Adipose tissue (tissue), 3 donors: ENCODE data around the gene NLN. TPM values are rescaled to one million over a fixed set of nuclear protein-coding genes. Genes with fewer than 3 reads are reported as not detected.

Experiments
- H3K27ac ChIP-seq: one replicate; pipeline ENCODE4 v1.5.1; 2013; ENCODE audit warnings: low read depth, low read length
- WGBS, 3 donors: extraction: QIAGEN DNeasy Blood & Tissue Kit; methylation state at CpG; one replicate each; pipeline ENCODE4 v1.1.7; 2013; 5-methylcytosine and 5-hydroxymethylcytosine counted together
- polyA plus RNA-seq, 3 donors: library from polyadenylated mRNA; stranded (reverse); fragments of 200-250 nt; gene quantifications; one replicate each; pipeline ENCODE4 v1.2.3, GENCODE V29; 2013
- donor health status: healthy with polysubstance abuse.
- donor health status: Bipolar disorder and iron deficiency.
- donor health status: healthy.

NLN gene
- polyA plus RNA-seq, 3 donors = 4.5 to 5.8 (median 5.1) TPM

DNA sequence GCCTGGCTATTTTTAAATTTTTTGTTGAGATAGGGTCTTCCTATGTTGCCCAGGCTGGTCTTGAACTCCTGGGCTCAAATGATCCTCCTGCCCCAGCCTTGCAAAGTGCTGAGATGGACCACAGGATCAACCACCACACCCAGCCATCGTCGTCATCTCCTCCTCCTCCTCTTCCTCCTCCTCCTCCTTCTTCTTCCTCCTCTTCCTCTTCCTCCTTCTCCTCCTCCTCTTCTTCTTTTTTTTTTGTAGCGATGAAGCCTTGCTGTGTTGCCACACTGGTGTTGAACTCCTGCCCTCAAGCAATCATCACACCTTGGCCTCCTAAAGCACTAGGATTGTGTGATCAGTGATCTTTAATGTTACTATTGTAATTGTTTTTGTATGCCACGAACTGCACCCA lies 155.0 kb downstream of the NLN start:
- H3K27ac ChIP-seq = no peak overlapping the region
- 56 to 89% (median 63%) methylated on average over 4 of the region's 4 CpGs for WGBS, 3 donors

Other genes with a start within 250 kb of the NLN start
- gene ADAMTS6, start 240.3 kb upstream of the NLN start, polyA plus RNA-seq = under 1 TPM; 0.03 to 0.67 (median 0.37) TPM
- under 1 TPM; 0.56 to 0.65 (median 0.60) TPM for gene CENPK, start 159.0 kb upstream of the NLN start, polyA plus RNA-seq
- 10 to 100 TPM in 2 of 3 donors, 1 to 10 TPM in 1; 9.8 to 25.4 (median 18.2) TPM for gene PPWD1, start 158.9 kb upstream of the NLN start, polyA plus RNA-seq
- gene TRIM23, start 97.9 kb upstream of the NLN start, polyA plus RNA-seq = 1 to 10 TPM; 2.5 to 6.3 (median 4.4) TPM
- gene SHLD3, start 97.2 kb upstream of the NLN start, polyA plus RNA-seq = 1 to 10 TPM in 2 of 3 donors, under 1 TPM in 1; 0.75 to 2.4 (median 1.7) TPM
- gene TRAPPC13, start 97.2 kb upstream of the NLN start, polyA plus RNA-seq = 10 to 100 TPM in 2 of 3 donors, 1 to 10 TPM in 1; 6.4 to 12.2 (median 11.2) TPM
- gene SGTB, start 96 bp upstream of the NLN start, polyA plus RNA-seq = 1 to 10 TPM; 1.1 to 5.1 (median 2.0) TPM
- 10 to 100 TPM in 2 of 3 donors, 1 to 10 TPM in 1; 9.6 to 17.4 (median 13.9) TPM for gene ERBIN, start 204.4 kb downstream of the NLN start, polyA plus RNA-seq